HL-60 (cell line): ENCODE measurements around the gene ZNF652.

Experiments used
- GABPA ChIP-seq: IDR thresholded peaks from 2 replicates; pipeline ENCODE4 v1.6.1; 2012; ENCODE audit warnings: low read depth
- POLR2AphosphoS5 ChIP-seq: IDR thresholded peaks from 2 replicates; pipeline ENCODE4 v1.6.1; 2012; ENCODE audit warnings: low read depth
- SPI1 ChIP-seq: IDR thresholded peaks from 2 replicates; pipeline ENCODE4 v1.6.1; 2012; ENCODE audit warnings: low read depth, mild to moderate bottlenecking, borderline replicate concordance
- TF ChIP-seq, protein P1 (sequence below): IDR thresholded peaks from one replicate; pipeline ENCODE4 v1.5.1; 2011; ENCODE audit warnings: low read length, control low read depth, inconsistent platforms; ENCODE audit not compliant: insufficient read depth
- TF ChIP-seq, protein P2 (sequence below): IDR thresholded peaks from 2 replicates; pipeline ENCODE4 v1.6.1; 2012; ENCODE audit warnings: low read depth; ENCODE audit not compliant: insufficient replicate concordance

DNA sequence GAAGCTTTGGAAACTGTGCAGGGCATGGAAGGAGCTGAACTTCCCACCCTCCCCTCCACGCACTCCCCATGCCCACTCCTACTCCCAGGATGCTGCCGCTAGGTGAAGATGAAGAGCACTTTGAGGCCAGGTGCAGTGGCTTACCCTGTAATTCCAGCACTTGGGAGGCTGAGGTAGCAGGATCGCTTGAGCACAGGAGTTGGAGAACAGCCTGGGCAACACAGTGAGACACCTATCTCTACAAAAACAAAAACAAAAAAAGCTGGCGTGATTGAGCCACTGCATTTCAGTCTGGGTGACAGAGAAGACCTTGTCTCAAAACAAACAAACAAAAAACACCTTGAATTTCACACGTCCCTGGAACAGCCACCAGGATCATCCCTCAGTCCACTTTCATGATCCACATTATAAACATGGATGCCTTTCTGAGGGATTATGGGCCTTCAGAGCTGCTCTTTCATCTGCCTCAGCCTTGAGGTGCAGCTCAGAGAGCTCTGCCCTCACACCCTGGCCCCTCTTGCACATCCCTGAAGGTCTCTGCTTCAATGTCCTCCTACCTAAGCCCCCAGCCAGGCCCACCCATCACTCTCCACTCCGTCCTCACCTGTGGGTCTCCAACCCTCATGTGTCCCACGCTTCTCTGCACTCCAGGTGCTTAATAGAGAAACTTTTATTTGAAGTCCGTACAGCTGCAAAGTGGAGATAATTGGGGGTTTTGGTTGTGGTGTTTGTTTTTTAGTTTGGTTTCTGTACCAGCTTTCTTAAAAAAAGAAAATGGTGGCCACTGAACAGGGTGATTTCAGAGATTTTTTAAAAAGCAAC lies 26.9 kb upstream of the ZNF652 start:
- TF ChIP-seq POLR2AphosphoS5 (no peak), SPI1 (no peak), GABPA (no peak)
- TF ChIP-seq, protein P1, sequence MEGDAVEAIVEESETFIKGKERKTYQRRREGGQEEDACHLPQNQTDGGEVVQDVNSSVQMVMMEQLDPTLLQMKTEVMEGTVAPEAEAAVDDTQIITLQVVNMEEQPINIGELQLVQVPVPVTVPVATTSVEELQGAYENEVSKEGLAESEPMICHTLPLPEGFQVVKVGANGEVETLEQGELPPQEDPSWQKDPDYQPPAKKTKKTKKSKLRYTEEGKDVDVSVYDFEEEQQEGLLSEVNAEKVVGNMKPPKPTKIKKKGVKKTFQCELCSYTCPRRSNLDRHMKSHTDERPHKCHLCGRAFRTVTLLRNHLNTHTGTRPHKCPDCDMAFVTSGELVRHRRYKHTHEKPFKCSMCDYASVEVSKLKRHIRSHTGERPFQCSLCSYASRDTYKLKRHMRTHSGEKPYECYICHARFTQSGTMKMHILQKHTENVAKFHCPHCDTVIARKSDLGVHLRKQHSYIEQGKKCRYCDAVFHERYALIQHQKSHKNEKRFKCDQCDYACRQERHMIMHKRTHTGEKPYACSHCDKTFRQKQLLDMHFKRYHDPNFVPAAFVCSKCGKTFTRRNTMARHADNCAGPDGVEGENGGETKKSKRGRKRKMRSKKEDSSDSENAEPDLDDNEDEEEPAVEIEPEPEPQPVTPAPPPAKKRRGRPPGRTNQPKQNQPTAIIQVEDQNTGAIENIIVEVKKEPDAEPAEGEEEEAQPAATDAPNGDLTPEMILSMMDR: no peak
- TF ChIP-seq, protein P2, sequence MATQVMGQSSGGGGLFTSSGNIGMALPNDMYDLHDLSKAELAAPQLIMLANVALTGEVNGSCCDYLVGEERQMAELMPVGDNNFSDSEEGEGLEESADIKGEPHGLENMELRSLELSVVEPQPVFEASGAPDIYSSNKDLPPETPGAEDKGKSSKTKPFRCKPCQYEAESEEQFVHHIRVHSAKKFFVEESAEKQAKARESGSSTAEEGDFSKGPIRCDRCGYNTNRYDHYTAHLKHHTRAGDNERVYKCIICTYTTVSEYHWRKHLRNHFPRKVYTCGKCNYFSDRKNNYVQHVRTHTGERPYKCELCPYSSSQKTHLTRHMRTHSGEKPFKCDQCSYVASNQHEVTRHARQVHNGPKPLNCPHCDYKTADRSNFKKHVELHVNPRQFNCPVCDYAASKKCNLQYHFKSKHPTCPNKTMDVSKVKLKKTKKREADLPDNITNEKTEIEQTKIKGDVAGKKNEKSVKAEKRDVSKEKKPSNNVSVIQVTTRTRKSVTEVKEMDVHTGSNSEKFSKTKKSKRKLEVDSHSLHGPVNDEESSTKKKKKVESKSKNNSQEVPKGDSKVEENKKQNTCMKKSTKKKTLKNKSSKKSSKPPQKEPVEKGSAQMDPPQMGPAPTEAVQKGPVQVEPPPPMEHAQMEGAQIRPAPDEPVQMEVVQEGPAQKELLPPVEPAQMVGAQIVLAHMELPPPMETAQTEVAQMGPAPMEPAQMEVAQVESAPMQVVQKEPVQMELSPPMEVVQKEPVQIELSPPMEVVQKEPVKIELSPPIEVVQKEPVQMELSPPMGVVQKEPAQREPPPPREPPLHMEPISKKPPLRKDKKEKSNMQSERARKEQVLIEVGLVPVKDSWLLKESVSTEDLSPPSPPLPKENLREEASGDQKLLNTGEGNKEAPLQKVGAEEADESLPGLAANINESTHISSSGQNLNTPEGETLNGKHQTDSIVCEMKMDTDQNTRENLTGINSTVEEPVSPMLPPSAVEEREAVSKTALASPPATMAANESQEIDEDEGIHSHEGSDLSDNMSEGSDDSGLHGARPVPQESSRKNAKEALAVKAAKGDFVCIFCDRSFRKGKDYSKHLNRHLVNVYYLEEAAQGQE: no peak
